A673 (cell line): ENCODE data around the gene CCDC92.

ENCODE experiments used
- EZH2 ChIP-seq: fragments of 200-600 bp; sonication (generic); IDR thresholded peaks from 2 replicates; pipeline ENCODE4 v1.6.1; 2017; ENCODE audit warnings: borderline replicate concordance, low read depth, mild to moderate bottlenecking, mixed read lengths, antibody characterized with exemption, low read length; ENCODE audit not compliant: poor library complexity, severe bottlenecking
- TF ChIP-seq, protein P1 (sequence below): fragments of 300-800, 200-600 bp; sonication (generic); conservative IDR thresholded peaks from 2 replicates; pipeline ENCODE4 v1.5.1; 2017; ENCODE audit warnings: low read depth, mild to moderate bottlenecking, antibody characterized with exemption, low read length, moderate library complexity, mixed read lengths

- TF ChIP-seq, protein P1, sequence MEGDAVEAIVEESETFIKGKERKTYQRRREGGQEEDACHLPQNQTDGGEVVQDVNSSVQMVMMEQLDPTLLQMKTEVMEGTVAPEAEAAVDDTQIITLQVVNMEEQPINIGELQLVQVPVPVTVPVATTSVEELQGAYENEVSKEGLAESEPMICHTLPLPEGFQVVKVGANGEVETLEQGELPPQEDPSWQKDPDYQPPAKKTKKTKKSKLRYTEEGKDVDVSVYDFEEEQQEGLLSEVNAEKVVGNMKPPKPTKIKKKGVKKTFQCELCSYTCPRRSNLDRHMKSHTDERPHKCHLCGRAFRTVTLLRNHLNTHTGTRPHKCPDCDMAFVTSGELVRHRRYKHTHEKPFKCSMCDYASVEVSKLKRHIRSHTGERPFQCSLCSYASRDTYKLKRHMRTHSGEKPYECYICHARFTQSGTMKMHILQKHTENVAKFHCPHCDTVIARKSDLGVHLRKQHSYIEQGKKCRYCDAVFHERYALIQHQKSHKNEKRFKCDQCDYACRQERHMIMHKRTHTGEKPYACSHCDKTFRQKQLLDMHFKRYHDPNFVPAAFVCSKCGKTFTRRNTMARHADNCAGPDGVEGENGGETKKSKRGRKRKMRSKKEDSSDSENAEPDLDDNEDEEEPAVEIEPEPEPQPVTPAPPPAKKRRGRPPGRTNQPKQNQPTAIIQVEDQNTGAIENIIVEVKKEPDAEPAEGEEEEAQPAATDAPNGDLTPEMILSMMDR = no peak
- no peak for TF ChIP-seq EZH2
Observed at GRCh38 chr12:123940627-123940966, 32.0 kb downstream of the CCDC92 start.
